Subcutaneous adipose tissue (tissue), 4 donors: Measurements from ENCODE around the gene PCDHGA7. TPM values are rescaled to one million over a fixed set of nuclear protein-coding genes. Genes with fewer than 3 reads are reported as not detected.

Experiments
- total RNA-seq, 4 donors: library from RNA; depleted of rRNA; stranded (reverse); fragments of >200 nt; gene quantifications; one replicate each; pipeline ENCODE4 v1.1.0, GENCODE V29; 2016
- TF ChIP-seq, protein P1 (sequence below): fragments of 450-650 bp; IDR thresholded peaks from one replicate; pipeline ENCODE4 v1.5.1; 2016; ENCODE audit warnings: low read depth, mild to moderate bottlenecking, control low read depth, antibody characterized with exemption, moderate library complexity

PCDHGA7 gene
- total RNA-seq, 4 donors from 2014 or later = 1.8 to 5.1 (median 3.7) TPM

GRCh38 chr5:141349917-141350619 is 32.5 kb upstream of the PCDHGA7 start, which contains the start of gene PCDHGB1:
Gene PCDHGB1, plus strand, starts transcription at chr5:141350099. Its CDS starts 162 bp downstream, at chr5:141350261.
- TF ChIP-seq, protein P1, sequence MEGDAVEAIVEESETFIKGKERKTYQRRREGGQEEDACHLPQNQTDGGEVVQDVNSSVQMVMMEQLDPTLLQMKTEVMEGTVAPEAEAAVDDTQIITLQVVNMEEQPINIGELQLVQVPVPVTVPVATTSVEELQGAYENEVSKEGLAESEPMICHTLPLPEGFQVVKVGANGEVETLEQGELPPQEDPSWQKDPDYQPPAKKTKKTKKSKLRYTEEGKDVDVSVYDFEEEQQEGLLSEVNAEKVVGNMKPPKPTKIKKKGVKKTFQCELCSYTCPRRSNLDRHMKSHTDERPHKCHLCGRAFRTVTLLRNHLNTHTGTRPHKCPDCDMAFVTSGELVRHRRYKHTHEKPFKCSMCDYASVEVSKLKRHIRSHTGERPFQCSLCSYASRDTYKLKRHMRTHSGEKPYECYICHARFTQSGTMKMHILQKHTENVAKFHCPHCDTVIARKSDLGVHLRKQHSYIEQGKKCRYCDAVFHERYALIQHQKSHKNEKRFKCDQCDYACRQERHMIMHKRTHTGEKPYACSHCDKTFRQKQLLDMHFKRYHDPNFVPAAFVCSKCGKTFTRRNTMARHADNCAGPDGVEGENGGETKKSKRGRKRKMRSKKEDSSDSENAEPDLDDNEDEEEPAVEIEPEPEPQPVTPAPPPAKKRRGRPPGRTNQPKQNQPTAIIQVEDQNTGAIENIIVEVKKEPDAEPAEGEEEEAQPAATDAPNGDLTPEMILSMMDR = no peak

GRCh38 chr5:141351591-141351990 is 31.0 kb upstream of the PCDHGA7 start:
- TF ChIP-seq, protein P1 = no peak

DNA sequence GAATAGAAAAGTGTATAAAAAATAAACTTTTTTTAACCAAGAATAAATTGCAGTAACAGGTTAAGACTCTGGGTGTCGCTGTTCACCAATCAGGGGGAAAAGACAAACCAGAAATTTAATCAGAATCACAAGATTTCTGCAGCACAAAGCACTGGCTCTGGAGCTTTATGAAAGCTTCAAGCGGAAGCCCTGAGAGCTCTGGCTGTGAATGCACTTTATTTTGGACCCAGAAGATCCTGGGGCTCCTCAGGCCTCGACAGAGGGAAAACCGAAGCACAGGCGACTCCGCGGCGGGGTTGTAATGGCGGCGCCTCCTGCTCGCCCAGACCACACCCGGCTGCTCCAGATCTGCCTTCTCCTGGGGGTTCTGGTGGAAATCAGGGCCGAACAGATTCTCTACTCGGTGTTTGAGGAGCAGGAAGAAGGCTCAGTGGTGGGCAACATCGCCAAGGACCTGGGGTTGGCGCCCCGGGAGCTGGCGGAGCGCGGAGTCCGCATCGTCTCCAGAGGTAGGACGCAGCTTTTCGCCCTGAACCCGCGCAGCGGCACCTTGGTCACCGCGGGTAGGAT is 27.6 kb upstream of the PCDHGA7 start, which contains the start of gene PCDHGA4:
Gene PCDHGA4 (plus strand): TSS at position 122 of the 570 bp plus-strand sequence. CDS start 87 bp downstream, at position 209.
- TF ChIP-seq, protein P1 = no peak

GRCh38 chr5:141355641-141356040 is 26.9 kb upstream of the PCDHGA7 start:
- TF ChIP-seq, protein P1 = no peak

DNA sequence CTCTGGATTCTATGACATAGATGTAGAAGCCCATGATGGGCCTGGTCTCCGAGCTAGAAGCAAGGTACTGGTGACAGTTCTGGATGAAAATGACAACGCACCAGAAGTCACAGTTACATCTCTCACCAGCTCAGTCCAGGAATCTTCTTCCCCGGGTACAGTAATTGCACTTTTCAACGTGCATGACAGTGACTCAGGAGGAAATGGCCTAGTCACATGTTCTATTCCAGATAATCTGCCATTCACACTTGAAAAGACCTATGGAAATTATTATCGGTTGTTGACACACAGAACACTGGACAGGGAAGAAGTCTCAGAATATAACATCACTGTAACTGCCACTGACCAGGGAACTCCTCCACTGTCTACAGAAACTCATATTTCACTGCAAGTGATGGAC is 26.4 kb upstream of the PCDHGA7 start:
- TF ChIP-seq, protein P1 = no peak

DNA sequence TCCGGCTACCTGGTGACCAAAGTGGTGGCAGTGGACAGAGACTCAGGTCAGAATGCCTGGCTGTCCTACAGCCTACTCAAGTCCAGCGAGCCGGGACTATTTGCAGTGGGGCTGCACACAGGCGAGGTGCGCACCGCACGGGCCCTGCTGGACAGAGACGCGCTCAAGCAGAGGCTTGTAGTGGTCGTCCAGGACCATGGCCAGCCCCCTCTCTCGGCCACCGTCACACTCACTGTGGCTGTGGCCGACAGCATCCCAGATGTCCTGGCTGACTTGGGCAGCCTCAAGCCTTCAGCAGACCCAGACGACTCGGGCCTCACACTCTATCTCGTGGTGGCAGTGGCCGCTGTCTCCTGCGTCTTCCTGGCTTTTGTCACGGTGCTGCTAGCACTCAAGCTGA is 25.6 kb upstream of the PCDHGA7 start:
- TF ChIP-seq, protein P1 = no peak

GRCh38 chr5:141359790-141360426 is 22.6 kb upstream of the PCDHGA7 start, which contains the start of gene PCDHGB2:
Gene PCDHGB2, plus strand, starts transcription at chr5:141359994. Its CDS starts 142 bp downstream, at chr5:141360136.
- TF ChIP-seq, protein P1 = no peak
